Brain microvascular endothelial cell (primary cell): ENCODE data around the gene CACNA1B.

Source experiments
- DNase-seq: peaks from one replicate; pipeline ENCODE4 v3.0.0-alpha.2; 2020
- H3K27ac ChIP-seq: fragments of 250-450 bp; sonication (Bioruptor Pico); 2 replicates; pipeline ENCODE4 v1.5.1; 2020; ENCODE audit warnings: mild to moderate bottlenecking, moderate library complexity
- H3K27me3 ChIP-seq: fragments of 250-450 bp; sonication (Bioruptor Pico); replicated peaks from 2 replicates; pipeline ENCODE4 v1.5.1; 2020; ENCODE audit warnings: mild to moderate bottlenecking
- H3K36me3 ChIP-seq: fragments of 250-450 bp; sonication (Bioruptor Pico); replicated peaks from 2 replicates; pipeline ENCODE4 v1.5.1; 2020; ENCODE audit warnings: mild to moderate bottlenecking
- H3K4me3 ChIP-seq: 2 replicates; pipeline ENCODE4 v1.5.1; 2011; ENCODE audit warnings: low read depth, mild to moderate bottlenecking, control low read depth, low read length, moderate library complexity
- CTCF ChIP-seq: IDR thresholded peaks from 2 replicates; pipeline ENCODE4 v1.5.1; 2011; ENCODE audit warnings: low read depth, mild to moderate bottlenecking, moderate library complexity, low read length, control low read depth, inconsistent platforms; ENCODE audit errors: missing control alignments
- in situ Hi-C: cut with HindIII; loops from 2 replicates; pipeline ENCODE4 v1.10.0; 2017; ENCODE audit warnings: low sequenced_read_pairs, low pct_ligation_motif_present

CACNA1B gene

GRCh38 chr9:138057726-138058125 is 180.1 kb downstream of the CACNA1B start:
- no peaks in the 10 kb centered on the region for H3K36me3 ChIP-seq
- no peaks in the 10 kb centered on the region for H3K27me3 ChIP-seq
- TF ChIP-seq CTCF = no peak
- no peak overlapping the region for H3K27ac ChIP-seq
- no peak for DNase-seq
- in situ Hi-C loops = no loop called here
- no peak overlapping the region for H3K4me3 ChIP-seq

GRCh38 chr9:138058181-138058580 is 180.6 kb downstream of the CACNA1B start:
- H3K27me3 ChIP-seq = no peaks in the 10 kb centered on the region
- in situ Hi-C loops = no loop called here
- no peak for DNase-seq
- no peaks in the 10 kb centered on the region for H3K36me3 ChIP-seq
- no peak for TF ChIP-seq CTCF
- H3K27ac ChIP-seq = no peak overlapping the region
- no peak overlapping the region for H3K4me3 ChIP-seq

GRCh38 chr9:138059196-138059595 is 181.6 kb downstream of the CACNA1B start:
- DNase-seq = no peak
- no peak overlapping the region for H3K4me3 ChIP-seq
- H3K36me3 ChIP-seq = no peaks in the 10 kb centered on the region
- H3K27ac ChIP-seq = no peak overlapping the region
- TF ChIP-seq CTCF = no peak
- H3K27me3 ChIP-seq = no peaks in the 10 kb centered on the region
- in situ Hi-C loops = no loop called here

- Histone ChIP-seq H3K36me3 (no peaks in the 10 kb centered on the region), H3K4me3 (no peak overlapping the region), H3K27ac (no peak overlapping the region), H3K27me3 (no peaks in the 10 kb centered on the region)
- in situ Hi-C loops = no loop called here
- no peak for DNase-seq
- no peak for TF ChIP-seq CTCF
Observed at GRCh38 chr9:138060365-138060764, 182.8 kb downstream of the CACNA1B start.

GRCh38 chr9:138060881-138061280 is 183.3 kb downstream of the CACNA1B start:
- DNase-seq = no peak
- no peaks in the 10 kb centered on the region for H3K27me3 ChIP-seq
- in situ Hi-C loops = no loop called here
- H3K4me3 ChIP-seq = no peak overlapping the region
- no peaks in the 10 kb centered on the region for H3K36me3 ChIP-seq
- H3K27ac ChIP-seq = no peak overlapping the region
- no peak for TF ChIP-seq CTCF

- in situ Hi-C loops = no loop called here
- Histone ChIP-seq H3K27me3 (no peaks in the 10 kb centered on the region), H3K36me3 (no peaks in the 10 kb centered on the region), H3K27ac (no peak overlapping the region), H3K4me3 (no peak overlapping the region)
- no peak for DNase-seq
- TF ChIP-seq CTCF = no peak
Observed at GRCh38 chr9:138061631-138062030, 184.0 kb downstream of the CACNA1B start.
